NCI-H146 (cell line): ENCODE measurements around the gene ATP8B3.
"Not testable (repeated sequence)": the region's sequence is repeated elsewhere in the genome, so short reads cannot be mapped to it uniquely, and the experiment has no call there.

ENCODE experiments used
- DNase-seq: peaks from one replicate; lab custom pipeline; 2025; lab: John Stamatoyannopoulos, UW

Gene ATP8B3

DNA sequence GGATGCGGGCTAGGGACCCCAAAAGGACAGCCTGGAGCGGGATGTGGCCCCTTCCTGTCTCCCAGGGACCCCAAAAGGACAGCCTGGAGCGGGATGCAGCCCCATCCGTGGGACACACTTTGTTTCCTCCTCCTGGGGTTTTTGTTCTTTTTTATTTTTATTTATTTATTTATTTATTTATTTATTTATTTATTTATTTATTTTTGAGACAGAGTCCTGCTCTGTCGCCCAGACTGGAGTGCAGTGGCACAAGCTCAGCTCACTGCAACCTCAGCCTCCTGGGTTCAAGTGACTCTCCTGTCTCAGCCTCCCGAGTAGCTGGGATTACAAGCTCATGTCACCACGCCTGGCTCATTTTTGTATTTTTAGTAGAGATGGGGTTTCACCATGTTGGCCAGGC, 14.8 kb downstream of the ATP8B3 start:
- DNase-seq = not testable (repeated sequence)

DNA sequence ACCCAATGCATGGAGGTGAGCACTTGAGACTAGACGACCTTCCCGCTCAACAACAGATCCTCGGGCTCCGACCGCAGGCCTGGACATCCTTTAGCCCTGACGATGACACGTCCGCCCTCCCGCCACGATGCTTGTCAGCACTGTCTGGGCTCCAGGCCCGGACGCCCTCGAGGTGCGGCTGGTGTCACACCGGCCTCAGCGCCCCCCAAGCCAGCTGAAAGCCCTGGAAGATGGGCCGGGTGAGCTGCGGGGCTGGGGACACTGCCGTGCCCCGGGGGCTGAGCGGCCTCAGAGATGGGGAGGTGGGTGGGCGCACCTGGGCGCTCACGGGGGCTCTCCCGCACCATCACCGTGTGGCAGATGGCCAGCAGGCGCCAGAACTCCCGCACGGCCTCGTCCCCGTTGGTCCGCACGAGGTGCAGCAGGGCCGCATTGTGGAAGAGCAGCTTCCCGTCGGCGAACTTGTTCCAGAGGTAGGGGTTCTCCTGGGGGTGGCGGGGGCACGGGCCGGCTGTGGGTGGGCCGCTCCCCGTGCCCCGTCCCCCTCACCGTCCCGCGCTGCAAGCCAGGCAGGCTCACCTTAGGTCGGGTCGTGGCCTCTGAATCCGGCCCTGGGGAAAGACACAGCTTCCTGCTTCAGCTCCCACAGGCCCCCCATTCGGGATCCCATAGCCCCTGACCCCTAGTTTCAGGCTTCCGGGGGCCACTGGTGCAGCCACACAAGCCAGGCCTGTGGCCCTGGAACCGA, 15.5 kb downstream of the ATP8B3 start:
- DNase-seq = no peak

DNA sequence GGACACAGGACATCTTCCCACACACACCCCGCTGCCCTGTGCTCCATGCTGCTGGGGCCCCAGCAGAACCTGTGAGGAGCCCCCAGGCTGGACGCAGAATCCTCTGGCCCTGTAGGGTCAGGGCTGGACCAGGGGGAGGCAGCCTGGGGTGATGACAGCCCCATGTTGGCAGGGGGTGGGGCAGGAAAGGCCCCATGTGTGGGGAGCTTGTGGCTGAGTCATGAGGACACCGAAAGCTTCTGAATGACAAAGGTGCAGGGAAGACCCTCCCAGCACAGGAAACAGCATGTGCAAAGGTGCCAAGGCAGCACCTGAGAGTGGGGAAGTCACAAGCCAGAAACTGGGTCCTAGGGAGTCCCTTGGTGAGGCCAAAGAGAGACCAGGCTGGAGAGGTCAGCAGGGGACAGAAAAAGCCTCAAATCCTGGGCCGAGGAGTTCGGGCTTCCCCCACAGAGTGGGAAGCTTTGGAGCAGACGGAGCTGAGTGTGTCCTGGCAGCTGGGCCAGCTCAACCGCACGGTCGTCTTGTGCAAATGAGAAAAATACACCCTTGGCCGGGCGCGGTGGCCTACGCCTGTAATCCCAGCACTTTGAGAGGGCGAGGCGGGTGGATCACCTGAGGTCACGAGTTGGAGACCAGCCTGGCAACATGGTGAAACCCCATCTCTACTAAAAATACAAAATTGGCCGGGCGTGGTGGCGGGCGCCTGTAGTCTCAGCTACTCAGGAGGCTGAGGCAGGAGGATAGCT, 17.5 kb downstream of the ATP8B3 start:
- DNase-seq = no peak

DNA sequence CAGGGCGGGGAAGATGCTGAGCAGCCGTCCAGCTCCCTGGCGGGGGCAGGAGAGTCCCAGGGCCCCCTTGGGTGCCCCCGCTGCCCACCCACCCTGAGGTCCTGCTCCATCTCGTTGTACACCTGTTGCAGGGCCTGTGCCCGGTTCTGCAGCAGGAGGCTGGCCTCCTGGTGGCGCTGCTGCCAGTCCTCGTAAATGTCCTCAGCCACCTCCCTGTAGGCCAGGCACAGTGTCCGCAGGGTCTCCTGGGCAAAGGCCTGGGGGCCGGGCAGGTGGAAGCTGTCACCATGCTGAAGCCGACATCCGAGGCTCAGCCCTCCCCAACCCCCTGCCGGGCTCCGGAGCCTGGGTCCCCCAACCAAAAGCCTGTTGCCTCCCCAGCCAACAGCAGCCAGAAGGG, 20.2 kb downstream of the ATP8B3 start:
- DNase-seq = no peak

DNA sequence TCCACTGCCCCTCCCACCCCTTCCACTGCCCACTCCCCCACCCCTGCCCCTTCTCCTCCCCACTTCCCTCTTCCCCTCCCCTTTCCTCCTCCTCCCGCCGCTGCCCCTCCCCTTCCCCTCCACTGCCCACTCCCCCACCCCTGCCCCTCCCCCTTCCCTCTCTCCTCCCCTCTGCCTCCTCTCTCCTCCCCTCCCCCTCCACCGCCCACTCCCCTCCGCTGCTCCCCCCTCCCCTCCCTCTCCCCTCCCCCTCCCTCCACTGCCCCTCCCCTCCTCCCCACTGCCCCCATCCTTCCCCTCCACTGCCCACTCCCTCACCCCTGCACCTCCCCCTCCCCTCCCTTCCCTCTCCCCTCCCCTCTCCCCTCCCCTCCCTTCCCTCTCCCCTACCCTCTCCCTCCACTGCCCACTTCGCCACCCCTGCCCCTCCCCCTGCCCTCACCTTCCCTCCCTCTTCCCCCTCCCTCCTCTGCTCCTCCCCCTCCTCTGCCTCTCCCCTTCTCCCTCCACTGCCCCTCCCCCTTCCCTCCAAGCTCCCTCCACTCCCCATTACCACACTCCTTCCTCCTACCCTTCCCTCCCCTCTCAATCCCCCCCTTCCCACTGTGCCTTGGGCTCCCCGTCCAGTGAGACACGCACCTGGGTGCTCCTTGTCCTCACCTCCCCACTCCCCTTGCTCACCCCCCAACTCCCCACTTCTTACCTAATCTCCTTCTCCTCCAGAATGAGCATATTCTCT, 21.9 kb downstream of the ATP8B3 start:
- DNase-seq = no peak

DNA sequence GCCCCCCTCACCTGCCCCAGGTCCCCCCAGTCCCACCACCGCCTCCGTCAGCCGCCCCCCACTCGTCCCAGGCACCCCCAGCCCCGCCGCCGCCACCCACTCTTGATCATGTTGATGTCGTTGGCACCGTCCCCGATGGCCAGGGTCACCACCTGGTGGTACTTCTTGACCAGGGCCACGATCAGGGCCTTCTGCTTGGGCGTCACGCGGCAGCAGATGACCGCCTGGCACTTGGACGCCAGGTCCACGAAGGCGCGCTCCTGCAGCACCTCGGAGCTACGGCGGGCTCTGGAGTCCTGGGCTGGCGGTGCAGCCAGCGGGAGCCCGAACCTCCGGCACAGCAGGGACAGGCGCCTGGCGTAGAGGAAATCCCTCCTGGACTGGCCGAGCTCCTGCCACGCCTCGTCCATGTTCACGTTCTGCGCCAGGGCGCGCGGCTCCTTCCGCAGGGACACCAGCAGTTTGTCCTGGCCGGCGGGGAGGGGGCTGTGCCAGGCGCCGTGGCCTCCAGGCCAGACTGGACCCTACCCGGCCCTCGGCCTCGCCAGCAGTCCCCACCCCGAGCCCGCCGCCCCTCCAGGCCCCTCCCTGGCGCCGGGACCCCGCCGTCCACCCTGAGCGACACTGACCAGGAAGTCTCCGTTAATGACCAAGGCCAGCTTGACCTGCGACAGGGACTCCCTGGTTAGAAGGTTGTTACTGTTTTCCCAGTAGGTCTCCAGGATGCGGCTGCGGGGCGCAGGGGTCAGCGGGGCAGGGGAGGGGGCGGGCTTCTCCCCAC, 22.6 kb downstream of the ATP8B3 start:
- peak; percentile 7 for DNase-seq

DNA sequence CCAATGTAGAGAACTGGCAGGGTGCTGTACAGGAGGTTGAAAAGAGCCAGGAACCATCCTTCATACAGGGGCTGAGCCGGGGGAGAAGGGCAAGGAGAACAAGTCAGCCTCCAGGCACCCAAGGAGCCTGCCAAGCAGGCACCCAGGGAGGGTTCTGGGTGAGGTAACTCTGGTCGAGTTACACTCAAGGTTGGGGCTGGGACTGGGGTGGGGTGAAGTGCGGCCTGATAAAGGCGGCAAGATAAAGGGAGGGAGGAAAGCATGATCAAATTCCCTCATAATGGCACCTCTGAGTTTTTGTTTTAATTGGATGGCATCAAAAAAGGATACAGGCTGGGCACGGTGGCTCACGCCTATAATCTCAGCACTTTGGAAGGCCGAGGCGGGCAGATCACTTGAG, 25.0 kb downstream of the ATP8B3 start:
- DNase-seq = no peak

DNA sequence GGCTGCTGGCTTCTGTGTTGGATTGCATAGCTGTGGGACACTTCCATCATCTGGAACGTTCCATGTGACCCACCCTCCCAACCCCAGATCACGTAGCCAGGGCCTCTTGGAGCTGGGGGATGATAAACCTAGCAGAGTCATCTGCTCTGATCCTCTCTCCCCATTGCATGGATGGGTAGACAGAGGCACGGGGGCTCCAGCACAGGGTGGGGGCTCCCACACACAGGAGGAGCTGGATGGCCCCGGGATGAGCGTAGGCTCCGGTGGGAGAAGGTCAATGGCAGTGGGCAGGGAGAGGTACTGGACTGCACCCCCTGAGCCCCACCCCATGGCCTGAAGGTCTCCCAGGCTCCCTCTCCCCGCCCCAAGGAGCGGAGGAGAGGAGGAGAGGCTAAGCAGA, 25.4 kb downstream of the ATP8B3 start:
- DNase-seq = no peak

DNA sequence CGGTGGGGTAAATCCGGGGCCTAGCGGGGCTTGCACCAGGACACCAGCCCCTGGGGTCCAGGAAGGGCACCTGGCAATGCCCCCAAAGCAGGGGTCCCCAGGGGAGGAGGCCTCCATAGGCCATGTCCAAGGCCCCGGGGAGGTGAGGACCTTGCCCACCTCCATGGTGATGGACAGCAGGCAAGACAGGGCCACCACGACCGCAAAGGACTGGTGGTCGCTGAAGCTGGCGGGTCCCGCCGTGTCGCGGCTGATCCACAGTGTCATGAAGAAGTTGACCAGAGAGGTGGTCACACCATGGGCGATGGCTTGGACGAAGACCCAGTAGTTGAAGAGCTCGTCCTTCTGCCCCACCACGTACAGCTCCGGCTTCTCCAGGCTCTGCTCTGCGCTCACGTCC, 26.8 kb downstream of the ATP8B3 start:
- DNase-seq = no peak

DNA sequence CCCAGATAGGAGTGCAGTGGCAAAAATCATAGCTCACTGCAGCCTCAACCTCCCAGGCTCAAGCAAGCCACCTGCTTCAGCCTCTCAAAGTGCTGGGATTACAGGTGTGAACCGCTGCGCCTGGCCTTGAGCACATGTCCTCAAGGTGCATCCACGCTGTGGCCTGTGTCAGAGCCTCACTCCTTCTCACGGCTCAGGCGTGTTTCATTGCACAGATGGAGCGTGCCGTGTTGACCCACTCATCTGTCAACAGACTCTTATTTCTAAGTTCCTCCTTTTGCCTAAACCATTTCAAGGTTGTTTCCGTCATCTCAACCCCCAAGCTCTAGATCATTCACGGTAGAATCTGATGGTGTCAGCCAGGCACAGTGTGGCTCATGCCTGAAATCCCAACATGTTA, 28.2 kb downstream of the ATP8B3 start:
- DNase-seq = no peak

DNA sequence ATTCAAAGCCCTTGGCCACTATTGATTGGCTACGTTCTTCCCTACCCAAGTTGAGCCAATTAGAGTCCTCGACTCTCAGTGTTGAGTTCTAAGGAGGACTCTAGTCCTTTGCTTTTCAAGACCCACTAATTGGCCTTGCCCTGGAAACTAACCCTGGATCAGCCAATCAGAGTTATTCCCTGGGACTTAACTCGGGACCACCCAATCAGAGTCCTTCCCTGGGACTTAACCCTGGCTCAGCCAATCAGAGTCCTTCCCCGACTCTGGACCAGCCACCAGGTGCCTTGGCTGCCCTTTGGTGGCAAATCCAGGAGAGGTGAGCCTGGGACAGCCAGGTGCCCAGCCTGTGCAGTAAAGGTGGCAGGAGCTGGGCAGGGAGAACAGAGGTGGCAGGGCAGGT, 28.7 kb downstream of the ATP8B3 start:
- DNase-seq = no peak

DNA sequence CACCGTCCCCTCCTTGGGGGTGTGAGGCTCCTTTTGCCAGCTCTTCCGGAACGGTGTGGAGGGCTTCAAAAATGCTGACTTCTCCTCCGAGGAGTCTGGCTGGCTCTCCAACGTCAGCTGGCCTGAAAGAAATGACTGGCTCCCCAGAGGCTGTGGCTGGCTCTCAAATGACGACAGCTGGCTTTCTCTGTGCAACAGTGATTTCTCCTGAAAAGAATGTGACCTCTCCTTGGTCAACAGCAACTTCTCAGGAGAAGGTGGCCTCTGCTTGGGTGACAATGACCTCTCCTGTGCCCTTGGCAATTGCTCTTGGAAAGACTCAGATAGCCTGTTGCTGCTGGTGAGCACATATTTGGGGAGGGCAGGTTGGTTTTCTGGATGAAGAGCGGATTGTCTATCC, 29.6 kb downstream of the ATP8B3 start:
- no peak for DNase-seq

DNA sequence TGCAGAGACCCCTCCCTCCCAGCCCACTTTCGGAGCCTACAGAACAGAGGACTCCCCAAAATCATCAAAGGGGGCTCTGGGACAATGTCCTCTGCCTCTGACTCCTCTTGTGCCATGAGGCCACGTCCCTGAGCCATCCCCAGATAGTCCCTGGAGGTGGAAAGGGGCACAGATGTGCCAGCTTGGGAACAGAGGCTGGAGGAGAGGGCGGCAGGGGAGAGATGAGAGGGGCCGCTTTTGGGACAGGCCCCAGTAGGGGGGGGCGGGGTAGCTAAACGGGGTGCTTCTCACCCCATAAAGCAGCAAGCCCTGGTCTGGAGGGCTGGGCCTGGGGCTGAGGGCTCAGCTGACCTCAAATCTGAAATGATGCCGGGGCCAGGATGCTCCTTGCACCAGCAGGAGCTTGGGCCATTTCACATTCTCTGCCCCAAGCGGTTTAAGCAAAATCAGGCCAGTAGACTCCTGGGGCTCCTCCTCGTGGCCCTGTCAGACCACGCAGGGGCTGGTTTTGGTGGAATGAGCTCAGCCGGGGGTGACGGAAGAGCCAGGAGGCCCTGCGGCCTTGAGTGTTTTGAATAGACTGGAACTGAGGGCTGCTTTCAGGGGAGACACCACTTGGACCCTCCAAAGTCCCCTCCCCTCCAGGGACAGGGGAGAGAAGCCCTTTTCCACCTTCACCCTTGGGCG, 31.7 kb downstream of the ATP8B3 start:
- DNase-seq = no peak

DNA sequence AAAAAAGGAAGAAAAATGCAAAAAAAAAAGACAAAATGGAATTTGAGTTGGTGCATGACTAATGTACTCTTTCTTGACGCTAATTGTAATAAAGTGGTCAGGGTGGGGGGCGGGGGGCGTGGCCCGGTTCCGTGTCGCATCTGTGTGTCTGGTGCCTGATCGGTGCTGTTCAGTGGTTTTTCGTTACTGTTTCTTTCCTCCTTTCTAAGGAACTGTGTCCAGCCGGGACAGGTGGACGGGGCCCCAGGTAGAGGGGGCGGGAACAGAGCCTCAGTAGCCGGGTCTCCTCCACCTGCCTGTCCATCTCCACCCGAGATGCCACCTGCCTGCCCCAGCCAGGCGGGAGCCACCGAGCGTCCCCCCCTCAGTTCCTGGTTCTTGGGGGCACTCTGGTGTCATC, 32.5 kb downstream of the ATP8B3 start:
- no peak for DNase-seq

DNA sequence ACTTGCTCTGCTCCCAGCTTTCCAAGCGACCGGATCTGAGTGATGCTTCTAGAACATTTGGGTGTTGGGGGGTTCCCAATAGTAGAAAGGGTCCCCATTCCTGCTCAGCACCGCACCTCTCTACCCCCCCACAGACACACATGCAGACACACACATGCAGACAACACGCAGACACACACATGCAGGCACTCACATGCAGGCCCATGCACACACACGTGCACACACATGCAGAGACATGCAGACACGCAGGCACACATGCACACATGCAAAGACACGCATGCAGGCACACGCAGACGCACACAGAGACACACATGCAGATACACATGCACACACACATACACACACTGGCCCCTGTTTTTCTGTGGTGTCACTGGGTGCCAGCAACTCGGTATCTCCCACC, 34.9 kb downstream of the ATP8B3 start:
- no peak for DNase-seq

DNA sequence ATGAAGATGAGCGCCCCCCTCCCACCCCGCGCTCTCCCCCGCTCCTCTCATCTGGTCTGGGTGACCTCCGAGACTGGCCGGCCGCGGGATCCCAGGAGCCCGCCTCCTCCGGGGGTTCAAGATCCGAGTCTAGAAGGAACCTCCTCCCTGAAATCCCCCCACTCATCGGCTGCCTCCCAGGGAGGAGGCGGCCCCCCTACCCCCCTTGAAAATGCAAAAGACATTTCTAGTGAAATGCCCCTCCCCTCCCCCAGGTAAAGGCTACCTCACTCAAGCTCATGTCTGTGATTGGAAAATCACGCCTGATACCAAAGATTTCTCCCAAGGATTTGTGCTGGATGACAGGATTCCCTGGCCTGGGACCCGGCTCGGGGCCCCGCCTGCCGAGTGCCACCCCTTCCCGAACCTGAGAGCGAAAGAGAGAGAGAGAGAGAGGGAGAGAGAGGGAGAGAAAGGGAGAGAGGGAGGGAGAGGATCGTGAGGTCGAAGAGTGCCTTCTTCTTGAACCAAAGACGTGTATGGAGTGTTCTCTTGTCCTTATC, 35.4 kb downstream of the ATP8B3 start:
- DNase-seq = no peak

DNA sequence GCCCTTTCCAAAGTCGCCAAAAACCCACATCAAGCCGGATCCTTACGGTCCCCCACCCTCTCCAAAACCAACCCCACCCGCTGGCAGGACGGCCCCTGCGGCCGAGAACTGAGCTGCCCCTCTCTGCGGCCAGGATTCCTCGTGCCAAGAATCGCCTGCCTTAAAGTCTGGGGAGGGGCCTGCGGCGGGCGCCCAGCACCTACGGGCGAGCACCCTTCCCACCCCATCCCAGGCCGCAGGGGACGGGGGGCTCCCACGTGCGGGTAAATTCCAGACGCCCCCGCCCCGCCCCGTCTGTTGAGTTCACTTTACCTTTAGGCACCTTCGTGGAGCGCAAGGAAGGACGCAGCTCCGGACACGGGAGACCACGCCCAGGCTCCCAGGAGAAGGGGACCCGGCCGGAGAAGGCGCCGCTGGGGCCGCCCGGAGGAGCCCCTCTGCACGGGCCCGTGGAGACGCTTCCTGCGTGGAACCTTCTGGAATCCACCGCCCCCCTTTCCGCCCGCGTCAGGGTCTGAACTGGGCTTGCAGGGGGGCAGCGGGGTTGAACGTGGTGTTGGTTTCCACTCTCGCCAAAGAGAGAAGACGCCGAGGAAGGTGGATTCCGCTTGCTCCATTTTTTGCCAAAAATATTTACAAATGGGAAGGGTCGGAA, 36.0 kb downstream of the ATP8B3 start:
- no peak for DNase-seq

DNA sequence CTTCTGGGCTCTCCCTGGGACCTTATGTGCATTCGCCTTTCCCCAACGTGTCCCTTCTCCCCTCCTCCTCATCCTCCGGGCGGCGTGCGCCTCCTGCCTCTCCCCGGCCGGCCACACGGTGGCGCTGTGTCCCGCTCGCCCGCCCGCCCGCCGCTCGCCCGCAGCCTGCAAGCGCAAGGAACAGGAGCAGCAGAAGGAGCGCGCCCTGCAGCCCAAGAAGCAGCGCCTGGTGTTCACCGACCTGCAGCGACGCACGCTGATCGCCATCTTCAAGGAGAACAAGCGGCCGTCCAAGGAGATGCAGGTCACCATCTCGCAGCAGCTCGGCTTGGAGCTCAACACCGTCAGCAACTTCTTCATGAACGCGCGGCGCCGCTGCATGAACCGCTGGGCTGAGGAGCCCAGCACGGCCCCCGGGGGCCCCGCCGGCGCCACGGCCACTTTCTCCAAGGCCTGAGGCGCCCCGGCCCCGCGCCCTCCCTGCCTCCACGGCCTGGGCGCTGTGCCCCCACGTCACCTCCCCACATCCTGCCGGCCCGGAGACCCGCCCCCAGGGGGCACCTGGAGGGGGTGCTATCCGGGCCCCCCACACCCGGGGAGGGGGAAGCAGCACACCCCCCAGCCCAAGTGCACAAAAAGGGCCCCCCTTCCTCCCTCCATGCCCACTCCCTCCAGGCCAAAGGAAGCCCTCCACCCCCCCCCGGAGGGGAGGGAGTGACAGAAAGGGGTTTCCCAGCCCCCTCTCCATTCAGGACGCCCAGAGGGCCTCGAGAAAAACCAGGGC, 36.9 kb downstream of the ATP8B3 start:
- no peak for DNase-seq

DNA sequence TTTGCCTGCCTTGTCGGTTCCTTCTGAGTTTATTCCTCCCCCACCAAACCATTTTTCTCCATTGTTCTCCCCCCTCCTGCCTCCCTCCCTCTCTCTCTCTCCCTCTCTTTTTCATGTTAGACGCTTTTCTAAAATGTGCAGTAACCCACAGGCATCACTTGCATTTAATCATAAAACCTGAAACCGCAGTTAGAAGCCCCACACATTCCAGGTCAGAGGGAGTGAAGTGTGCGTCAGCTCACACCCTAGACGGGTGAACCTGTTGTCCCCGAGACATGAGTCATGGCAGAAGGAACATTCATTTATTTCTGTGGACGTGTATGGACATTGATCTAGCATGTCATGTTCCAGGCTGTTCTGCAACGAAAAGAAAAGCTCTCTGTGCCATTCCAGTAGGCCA, 38.9 kb downstream of the ATP8B3 start:
- no peak for DNase-seq
